Placental pericyte (primary cell): Measurements from ENCODE around the gene PPEF2. TPM values are rescaled to one million over a fixed set of nuclear protein-coding genes. Genes with fewer than 3 reads are reported as not detected.

ENCODE experiments used
- small RNA-seq: library from RNA; depleted of rRNA; stranded (forward); fragments of <200 nt; gene quantifications from one replicate; pipeline ENCODE3, GENCODE V24; 2012; ENCODE audit warnings: low replicate concordance
- total RNA-seq: library from RNA; depleted of rRNA; stranded (reverse); fragments of >200 nt; gene quantifications from 2 replicates; pipeline ENCODE4 v1.2.3, GENCODE V29; 2012

PPEF2 gene
- under 0.01 TPM in 1 of 2 replicates, not detected in the other for total RNA-seq

GRCh38 chr4:75902352-75902751 lies at the start of gene PPEF2:
Gene PPEF2, minus strand, starts transcription at chr4:75902452. Its CDS starts 6,127 bp downstream, at chr4:75896325.

GRCh38 chr4:75940692-75941253 lies 38.5 kb upstream of the PPEF2 start, which contains the start of gene NAAA:
Gene NAAA, minus strand, starts transcription at chr4:75941013. Its CDS starts 64 bp downstream, at chr4:75940949.

Small RNA genes lying within 50 kb of the gene (small RNA-seq; reads per million reads assigned to genes)
- 0.10 reads per million for gene RNU2-16P

Other genes starting within 250 kb of the PPEF2 start
- gene G3BP2, start 229.0 kb downstream of the PPEF2 start, total RNA-seq, result 135 and 165 TPM in 2 replicates
- gene USO1, start 177.9 kb downstream of the PPEF2 start, total RNA-seq, result 123 and 145 TPM in 2 replicates
- gene NAAA, start 38.6 kb upstream of the PPEF2 start, total RNA-seq, result 28.9 and 40.4 TPM in 2 replicates
- 47.3 and 50.5 TPM in 2 replicates for gene SDAD1, start 88.5 kb upstream of the PPEF2 start, total RNA-seq
- under 0.01 TPM in 1 of 2 replicates, not detected in the other for gene CXCL9, start 105.1 kb upstream of the PPEF2 start, total RNA-seq
- 0.43 TPM in 1 of 2 replicates, not detected in the other for gene CXCL10, start 121.0 kb upstream of the PPEF2 start, total RNA-seq
- 0.14 TPM in 1 of 2 replicates, not detected in the other for gene CXCL11, start 133.6 kb upstream of the PPEF2 start, total RNA-seq
- not detected in 2 replicates for gene ART3, start 172.3 kb upstream of the PPEF2 start, total RNA-seq
- 30.9 and 70.4 TPM in 2 replicates for gene NUP54, start 245.9 kb upstream of the PPEF2 start, total RNA-seq